Measurements from ENCODE around the gene EIF3B. TPM values are rescaled to one million over a fixed set of nuclear protein-coding genes. Genes with fewer than 3 reads are reported as not detected.
"Not testable (repeated sequence)": the region's sequence is repeated elsewhere in the genome, so short reads cannot be mapped to it uniquely, and the experiment has no call there.

EIF3B gene
- total RNA-seq, 1 donor from 2014 or later: 136 TPM

GRCh38 chr7:2330493-2330892 lies 24.1 kb upstream of the EIF3B start:
- Mint-ChIP-seq H3K9me3 (ENCODE audit: unreplicated experiment) (peaks cover 2% of the 10 kb centered on the region), H3K27ac (ENCODE audit: unreplicated experiment) (no peak overlapping the region), H3K4me3 (ENCODE audit: unreplicated experiment) (no peak overlapping the region), H3K27me3 (ENCODE audit: unreplicated experiment) (peaks cover 4% of the 10 kb centered on the region), H3K36me3 (ENCODE audit: unreplicated experiment) (no peaks in the 10 kb centered on the region), H3K4me1 (ENCODE audit: low read depth, unreplicated experiment) (no peaks in the 10 kb centered on the region)
- DNase-seq: no peak
- no peak for TF ChIP-seq CTCF (IDR thresholded peaks at IDR 0.05; ENCODE audit: partially characterized antibody, unreplicated experiment)

- no peaks in the 10 kb centered on the region for H3K4me1 Mint-ChIP-seq (ENCODE audit: low read depth, unreplicated experiment)
- TF ChIP-seq CTCF (IDR thresholded peaks at IDR 0.05; ENCODE audit: partially characterized antibody, unreplicated experiment): no peak
- peaks cover 4% of the 10 kb centered on the region for H3K27me3 Mint-ChIP-seq (ENCODE audit: unreplicated experiment)
- H3K9me3 Mint-ChIP-seq (ENCODE audit: unreplicated experiment): peaks cover 2% of the 10 kb centered on the region
- no peaks in the 10 kb centered on the region for H3K36me3 Mint-ChIP-seq (ENCODE audit: unreplicated experiment)
- no peak overlapping the region for H3K4me3 Mint-ChIP-seq (ENCODE audit: unreplicated experiment)
- no peak for DNase-seq
- H3K27ac Mint-ChIP-seq (ENCODE audit: unreplicated experiment): no peak overlapping the region
Observed at GRCh38 chr7:2331707-2332106, 22.9 kb upstream of the EIF3B start.

GRCh38 chr7:2332606-2333231 lies 21.9 kb upstream of the EIF3B start:
- not testable (repeated sequence) for DNase-seq; H3K36me3 Mint-ChIP-seq (ENCODE audit: unreplicated experiment); H3K9me3 Mint-ChIP-seq (ENCODE audit: unreplicated experiment); H3K4me3 Mint-ChIP-seq (ENCODE audit: unreplicated experiment); H3K27ac Mint-ChIP-seq (ENCODE audit: unreplicated experiment); H3K27me3 Mint-ChIP-seq (ENCODE audit: unreplicated experiment); H3K4me1 Mint-ChIP-seq (ENCODE audit: low read depth, unreplicated experiment)

GRCh38 chr7:2336626-2337299 lies 17.9 kb upstream of the EIF3B start:
- no peak overlapping the region for H3K4me3 Mint-ChIP-seq (ENCODE audit: unreplicated experiment)
- no peak for DNase-seq
- no peaks in the 10 kb centered on the region for H3K4me1 Mint-ChIP-seq (ENCODE audit: low read depth, unreplicated experiment)
- H3K36me3 Mint-ChIP-seq (ENCODE audit: unreplicated experiment): no peaks in the 10 kb centered on the region
- H3K27me3 Mint-ChIP-seq (ENCODE audit: unreplicated experiment): peaks cover 4% of the 10 kb centered on the region
- no peak for TF ChIP-seq CTCF (IDR thresholded peaks at IDR 0.05; ENCODE audit: partially characterized antibody, unreplicated experiment)
- peaks cover 4% of the 10 kb centered on the region for H3K9me3 Mint-ChIP-seq (ENCODE audit: unreplicated experiment)
- H3K27ac Mint-ChIP-seq (ENCODE audit: unreplicated experiment): no peak overlapping the region

- H3K36me3 Mint-ChIP-seq (ENCODE audit: unreplicated experiment); H3K27ac Mint-ChIP-seq (ENCODE audit: unreplicated experiment); DNase-seq; H3K4me3 Mint-ChIP-seq (ENCODE audit: unreplicated experiment); H3K27me3 Mint-ChIP-seq (ENCODE audit: unreplicated experiment); H3K4me1 Mint-ChIP-seq (ENCODE audit: low read depth, unreplicated experiment); H3K9me3 Mint-ChIP-seq (ENCODE audit: unreplicated experiment): not testable (repeated sequence)
Observed at GRCh38 chr7:2347351-2348063, 7.1 kb upstream of the EIF3B start.

- no peaks in the 10 kb centered on the region for H3K4me1 Mint-ChIP-seq (ENCODE audit: low read depth, unreplicated experiment)
- no peaks in the 10 kb centered on the region for H3K36me3 Mint-ChIP-seq (ENCODE audit: unreplicated experiment)
- no peak overlapping the region for H3K4me3 Mint-ChIP-seq (ENCODE audit: unreplicated experiment)
- no peak for DNase-seq
- no peak for TF ChIP-seq CTCF (IDR thresholded peaks at IDR 0.05; ENCODE audit: partially characterized antibody, unreplicated experiment)
- H3K27me3 Mint-ChIP-seq (ENCODE audit: unreplicated experiment): peaks cover 5% of the 10 kb centered on the region
- no peak overlapping the region for H3K27ac Mint-ChIP-seq (ENCODE audit: unreplicated experiment)
- H3K9me3 Mint-ChIP-seq (ENCODE audit: unreplicated experiment): peaks cover 7% of the 10 kb centered on the region
Observed at GRCh38 chr7:2350055-2350454, 4.6 kb upstream of the EIF3B start.

All from glutamatergic neuron (in vitro differentiated cells).